Measurements from ENCODE around the gene NEK2.
"Not testable (repeated sequence)": the region's sequence is repeated elsewhere in the genome, so short reads cannot be mapped to it uniquely, and the experiment has no call there.

Gene NEK2

GRCh38 chr1:211632117-211632807 lies 43.2 kb downstream of the NEK2 start:
- DNase-seq = no peak

GRCh38 chr1:211631168-211631567 lies 44.3 kb downstream of the NEK2 start:
- no peak for DNase-seq

- no peak for DNase-seq
Observed at GRCh38 chr1:211630236-211631081, 45.0 kb downstream of the NEK2 start.

GRCh38 chr1:211628417-211628816 lies 47.0 kb downstream of the NEK2 start:
- DNase-seq = no peak

- DNase-seq = no peak
Observed at GRCh38 chr1:211627259-211627658, 48.2 kb downstream of the NEK2 start.

GRCh38 chr1:211625866-211626265 lies 49.6 kb downstream of the NEK2 start:
- DNase-seq = not testable (repeated sequence)

- no peak for DNase-seq
Observed at GRCh38 chr1:211625040-211625439, 50.4 kb downstream of the NEK2 start.

GRCh38 chr1:211623515-211623914 lies 51.9 kb downstream of the NEK2 start:
- DNase-seq = no peak

- DNase-seq = no peak
Observed at GRCh38 chr1:211621447-211622198, 53.8 kb downstream of the NEK2 start.

- DNase-seq = no peak
Observed at GRCh38 chr1:211620097-211620496, 55.3 kb downstream of the NEK2 start.

- no peak for DNase-seq
Observed at GRCh38 chr1:211619033-211619996, 56.1 kb downstream of the NEK2 start.

GRCh38 chr1:211616965-211617297 lies 58.5 kb downstream of the NEK2 start:
- no peak for DNase-seq

- DNase-seq = no peak
Observed at GRCh38 chr1:211616231-211616964, 59.0 kb downstream of the NEK2 start.

- no peak for DNase-seq
Observed at GRCh38 chr1:211614615-211615014, 60.8 kb downstream of the NEK2 start.

- DNase-seq = no peak
Observed at GRCh38 chr1:211613951-211614350, 61.5 kb downstream of the NEK2 start.

- DNase-seq = no peak
Observed at GRCh38 chr1:211613108-211613947, 62.1 kb downstream of the NEK2 start.

- no peak for DNase-seq
Observed at GRCh38 chr1:211612786-211613107, 62.7 kb downstream of the NEK2 start.
